Inferior parietal cortex (tissue), 1 donor: Measurements from ENCODE around the gene MYOG.
A peak's percentile ranks its signal among the peaks of the same experiment; 100 is the strongest.

ENCODE experiments used
- DNase-seq: peaks from one replicate; pipeline ENCODE4 v3.0.0-alpha.2; 2016; ENCODE audit errors: extremely low spot score

Gene MYOG

DNA sequence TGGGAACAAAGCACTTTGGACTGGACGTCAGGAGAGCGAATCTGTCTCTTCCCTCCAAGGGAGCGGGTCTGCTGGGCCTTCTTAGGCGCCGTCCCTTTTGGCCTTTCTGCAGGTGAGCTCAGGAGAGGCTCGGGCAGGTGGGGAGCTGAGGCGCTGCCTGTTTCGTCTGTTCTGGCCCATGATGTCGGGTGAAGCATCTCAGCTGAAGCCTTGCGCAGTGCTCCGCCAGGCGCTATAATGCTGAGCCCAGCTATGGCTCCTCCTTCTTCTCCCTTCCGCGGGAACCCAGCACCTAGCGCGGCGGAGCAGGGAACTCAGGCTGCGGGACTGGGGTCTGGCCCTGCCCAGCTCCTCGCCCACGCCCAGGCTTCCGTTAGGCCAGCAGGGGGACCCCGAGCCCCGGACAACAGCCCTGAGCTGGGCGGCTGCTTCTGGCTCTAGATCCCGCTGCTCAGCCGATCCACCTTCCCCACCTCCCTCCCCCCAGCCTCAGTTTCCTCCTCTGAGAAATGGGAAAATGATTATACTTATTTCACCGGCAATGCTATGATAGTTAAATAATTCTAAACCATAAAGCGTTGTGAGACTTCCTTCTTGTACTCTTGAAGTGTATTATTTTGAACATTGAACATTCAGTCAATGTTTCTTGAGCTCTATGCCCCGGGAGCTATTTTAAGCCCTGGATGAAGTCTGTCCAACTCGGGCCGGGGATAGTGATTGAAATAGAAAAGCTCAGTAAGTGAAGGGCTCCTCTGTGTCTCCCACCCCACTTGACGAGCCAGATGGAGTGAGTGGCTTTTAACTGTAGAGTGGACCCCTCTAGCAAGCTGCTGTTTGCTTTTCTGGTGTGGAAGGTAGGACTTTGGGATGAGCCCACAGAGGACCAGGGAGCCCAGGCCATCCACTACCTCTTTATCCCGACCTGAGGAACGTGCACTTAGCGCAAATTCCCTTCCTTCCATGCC is 32.1 kb upstream of the MYOG start:
- DNase-seq: peak; percentile 67

DNA sequence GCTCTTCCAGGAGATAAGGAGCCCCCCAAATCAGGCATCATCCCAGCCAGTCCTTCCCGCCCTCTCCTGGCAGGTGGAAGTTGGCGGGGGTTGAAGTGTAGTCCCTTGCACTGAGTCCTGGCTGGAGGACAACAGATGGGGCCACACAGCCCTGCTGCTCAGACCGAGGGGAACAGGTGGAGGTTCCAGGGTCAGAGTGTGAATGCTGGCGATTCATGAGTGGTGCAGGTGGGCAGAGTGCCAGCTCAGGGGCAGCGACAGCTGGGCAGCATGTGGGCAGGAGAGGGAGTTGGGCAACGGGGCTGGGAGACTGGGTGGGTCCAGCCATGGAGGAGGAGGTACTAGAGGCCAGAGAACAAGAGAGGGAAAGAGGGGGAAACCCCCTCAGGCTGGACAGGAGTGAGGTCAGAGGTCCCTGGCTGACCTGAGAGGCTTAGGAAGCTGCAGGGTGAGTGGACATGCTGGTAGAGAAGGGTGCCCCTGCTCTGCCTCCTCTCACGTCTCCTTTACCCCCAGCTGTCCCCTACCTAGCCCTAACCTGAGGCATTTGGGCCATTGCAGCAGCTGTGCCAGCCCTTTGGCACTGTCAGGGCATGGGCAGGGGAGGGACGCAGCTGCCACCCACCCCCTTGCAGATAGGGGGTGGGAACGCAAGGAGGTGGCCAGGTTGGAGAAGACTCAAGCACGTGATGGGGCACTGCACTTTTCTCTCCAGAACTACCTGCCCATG is 30.4 kb upstream of the MYOG start:
- no peak for DNase-seq

DNA sequence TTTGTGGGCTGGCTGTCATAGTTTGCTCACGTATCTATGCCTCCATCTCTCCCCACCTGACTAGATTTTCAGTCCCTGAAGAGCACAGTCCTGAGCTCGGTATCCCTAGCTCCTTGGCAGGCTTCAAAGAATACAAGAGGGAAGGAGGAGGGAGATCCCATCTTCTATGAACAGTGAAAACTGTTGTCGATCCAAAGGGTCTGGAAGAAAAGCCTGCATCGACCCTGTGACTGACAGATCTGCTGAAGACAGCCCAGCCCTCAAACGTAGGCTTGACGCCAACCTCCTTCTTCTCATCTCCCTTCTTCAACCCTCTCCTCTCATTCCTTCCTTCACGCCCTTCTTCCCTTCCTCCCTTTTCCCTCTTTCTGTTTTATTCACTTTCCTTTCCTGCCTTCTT is 28.4 kb upstream of the MYOG start:
- DNase-seq: no peak

DNA sequence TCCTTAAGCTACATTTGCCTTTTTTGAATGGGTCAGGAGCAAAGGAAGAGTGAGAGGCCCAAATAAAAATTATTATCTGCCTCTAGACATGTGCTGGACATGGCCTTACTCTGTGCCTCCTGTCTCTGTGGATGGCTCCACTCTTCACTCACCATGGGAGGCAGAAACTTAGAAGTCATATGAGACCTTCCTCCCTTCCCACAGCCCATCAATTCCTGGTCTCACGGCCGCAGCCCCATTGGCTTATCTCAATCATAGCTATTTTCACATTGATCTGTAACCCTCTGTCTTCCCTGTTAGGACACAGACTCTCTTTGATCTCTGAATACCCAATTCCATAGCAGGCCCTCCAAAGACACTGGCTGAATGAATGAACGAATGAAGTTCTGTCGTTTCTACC is 27.5 kb upstream of the MYOG start:
- no peak for DNase-seq

DNA sequence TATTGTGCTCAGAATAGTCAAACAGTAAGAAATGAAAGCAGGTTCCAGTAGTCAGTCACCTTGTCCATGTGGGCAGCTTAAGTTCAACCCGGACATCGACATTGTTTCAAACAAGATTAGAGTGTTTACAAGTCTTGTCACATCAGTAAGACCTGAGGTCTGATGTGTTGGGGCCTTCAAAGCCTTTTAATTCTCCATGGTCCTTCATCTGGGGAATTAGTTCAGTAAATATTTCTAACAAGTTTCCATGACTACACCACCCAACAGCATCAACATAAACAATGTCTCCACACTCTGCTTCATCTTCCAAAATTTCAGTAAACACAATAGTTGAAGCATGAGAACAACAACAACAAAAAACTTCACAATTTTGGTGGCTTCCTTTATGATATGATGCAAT is 26.7 kb upstream of the MYOG start:
- DNase-seq: no peak

DNA sequence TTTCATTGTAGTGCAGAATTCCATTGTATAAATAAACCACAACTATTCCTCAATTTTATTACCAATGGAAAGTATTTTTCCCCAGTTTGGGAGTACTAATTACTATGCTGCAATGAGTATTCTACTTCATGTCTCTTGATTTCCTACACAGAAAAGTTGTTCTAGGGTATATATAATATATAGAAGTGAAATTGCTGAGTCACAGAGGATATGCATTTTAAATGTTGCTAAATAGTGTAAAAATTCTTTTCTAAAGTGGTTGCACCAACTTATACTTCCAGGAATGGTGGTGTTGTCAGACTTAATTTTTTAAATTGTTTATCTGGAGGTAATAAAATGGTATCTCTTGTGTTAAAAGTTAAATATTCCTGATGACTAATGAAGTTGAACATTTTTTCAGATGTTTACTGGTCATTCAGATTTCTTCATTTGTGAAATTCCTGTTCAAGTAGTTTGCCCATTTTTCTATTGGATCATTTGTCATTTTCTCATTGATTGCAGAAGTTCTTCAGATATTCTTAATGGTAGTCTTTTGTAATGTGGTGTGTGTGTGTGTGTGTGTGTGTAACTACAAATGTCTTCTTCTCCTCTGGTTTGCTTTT is 19.1 kb upstream of the MYOG start:
- DNase-seq: no peak

DNA sequence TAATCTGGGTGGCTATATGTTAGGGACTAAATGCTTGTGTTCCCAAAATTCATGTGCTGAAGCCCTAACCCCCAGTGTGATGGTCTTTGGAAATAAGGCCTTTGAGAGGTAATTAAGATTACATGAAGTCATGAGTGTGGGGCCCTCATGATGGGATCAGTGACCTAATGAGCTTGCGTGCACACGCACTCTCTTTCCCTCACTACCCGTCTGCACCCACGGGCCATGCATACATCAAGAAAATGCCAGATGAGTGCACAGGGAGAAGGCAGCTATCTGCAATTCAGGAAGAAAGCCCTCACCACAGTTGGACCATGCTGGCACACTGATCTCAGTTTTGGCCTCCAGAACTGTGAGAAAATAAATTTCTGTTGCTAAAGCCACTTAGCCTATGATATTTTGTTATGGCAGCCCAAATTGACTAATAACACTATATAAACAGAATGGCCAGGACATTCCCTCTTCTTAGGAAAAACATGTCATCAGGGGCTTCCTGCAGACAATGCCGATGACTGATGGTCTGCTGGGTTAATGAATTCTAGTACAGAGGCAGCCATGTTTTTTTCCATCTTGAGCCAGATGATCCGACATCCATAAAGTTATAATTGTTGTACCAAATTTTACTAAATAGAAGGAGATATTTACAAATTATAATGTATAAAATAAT is 18.1 kb upstream of the MYOG start:
- no peak for DNase-seq

DNA sequence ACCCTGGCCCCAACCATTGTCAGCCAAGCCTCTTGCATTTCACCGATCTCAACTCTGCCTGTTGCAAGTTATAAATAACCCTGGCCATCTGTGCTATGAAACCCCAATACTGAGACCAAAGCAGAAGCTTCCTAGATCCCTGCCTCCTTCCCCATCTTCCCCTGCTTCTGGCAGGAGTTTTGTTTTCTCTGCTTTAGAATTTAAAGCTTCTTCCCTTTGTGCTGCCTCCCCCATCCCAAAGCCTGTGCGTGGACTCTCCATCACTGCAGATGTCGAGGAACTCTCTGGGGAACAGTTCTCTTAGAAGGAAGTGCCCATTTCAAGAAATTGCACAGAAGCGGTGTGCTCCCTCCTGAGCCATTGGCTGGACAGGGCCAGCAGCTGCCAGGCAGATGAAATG is 17.4 kb upstream of the MYOG start:
- DNase-seq: peak; percentile 35

DNA sequence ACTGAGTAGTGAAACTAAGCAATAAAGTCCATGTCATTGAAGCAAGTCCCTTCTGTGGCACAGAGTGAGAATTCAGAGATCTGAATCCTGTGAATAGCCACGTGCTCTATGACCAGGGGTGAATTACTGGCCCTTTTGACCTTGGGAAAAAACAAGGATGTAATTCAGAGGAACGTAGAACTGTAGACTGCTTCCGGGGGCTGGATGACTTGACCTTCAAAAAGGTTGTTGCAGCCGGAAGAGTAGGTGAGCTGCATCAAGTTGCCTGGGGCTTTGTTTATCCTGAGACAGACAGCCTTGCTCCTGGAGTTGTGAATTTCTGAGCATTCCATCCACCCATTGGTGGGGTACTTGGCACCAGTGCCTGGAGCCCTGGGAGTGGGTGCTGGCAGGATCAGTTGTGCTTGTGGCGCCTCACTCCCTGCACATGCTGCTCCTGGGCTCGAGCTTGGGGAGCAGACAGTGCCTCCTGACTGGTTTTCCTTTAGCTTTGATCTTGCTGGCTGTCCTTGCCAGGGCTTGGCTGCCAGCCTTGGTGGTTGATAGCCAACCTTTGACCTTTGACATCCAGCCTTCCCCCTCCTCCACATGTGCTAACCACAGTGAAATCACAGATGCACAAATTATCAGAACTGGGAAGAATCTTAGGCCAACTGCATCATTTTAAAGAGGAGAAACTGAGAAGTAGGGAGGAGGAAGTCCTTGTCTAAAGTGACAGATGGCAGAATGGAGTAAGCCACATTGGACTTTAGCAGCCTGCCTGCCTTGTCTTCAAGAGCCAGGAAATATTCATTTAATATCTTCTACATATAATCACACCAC is 16.2 kb upstream of the MYOG start:
- DNase-seq: no peak

DNA sequence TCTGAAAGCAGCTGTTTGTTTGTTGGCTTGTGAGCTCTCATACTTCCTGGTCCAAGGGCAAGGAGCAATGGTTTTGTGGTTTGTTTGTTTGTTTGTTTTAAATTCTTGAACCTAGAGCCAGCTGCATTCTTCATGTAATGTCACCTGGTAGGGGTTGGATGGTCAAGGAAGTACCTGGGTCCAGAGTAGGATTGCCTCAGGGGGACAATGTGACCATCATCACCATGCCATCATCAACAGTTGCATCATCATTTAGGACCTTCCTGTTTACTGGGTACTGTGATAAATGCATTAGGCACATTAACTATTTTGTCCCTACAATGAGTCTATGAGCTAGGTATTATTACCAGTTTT is 14.7 kb upstream of the MYOG start:
- DNase-seq: no peak

DNA sequence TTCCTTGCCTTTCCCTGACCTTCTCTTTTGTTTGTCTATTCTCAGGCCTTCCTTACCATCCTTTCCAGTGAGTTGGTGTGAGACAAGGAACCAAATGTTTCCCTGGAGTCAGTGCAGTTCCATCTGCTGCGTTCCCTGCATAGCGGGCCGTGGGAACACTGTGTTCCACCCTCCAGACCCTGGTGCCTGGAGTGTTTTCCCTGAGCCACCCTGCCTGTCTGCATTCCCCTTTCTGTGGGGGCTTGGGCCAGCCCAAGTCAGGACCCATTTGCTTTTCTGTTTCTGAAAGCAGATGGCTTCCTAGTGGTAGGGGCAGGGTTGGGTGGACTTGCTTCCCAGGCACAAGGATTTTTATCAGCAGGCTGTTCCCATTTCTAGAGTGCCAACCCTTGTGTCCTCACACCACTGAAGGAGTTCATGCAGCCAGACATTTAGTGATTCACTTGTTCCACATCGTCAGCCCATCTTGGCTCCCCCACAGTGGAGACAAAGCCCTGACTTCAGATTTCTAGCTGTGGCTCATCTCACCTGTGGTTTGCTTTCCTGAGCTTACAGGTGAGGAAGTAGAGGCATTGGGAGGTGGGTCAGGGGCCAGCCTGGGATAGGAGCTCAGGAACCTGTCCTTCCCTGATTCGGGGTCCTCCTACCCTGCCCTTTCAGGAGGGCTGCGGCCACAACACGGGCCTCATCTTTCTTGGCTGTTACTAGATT is 14.1 kb upstream of the MYOG start:
- DNase-seq: no peak

DNA sequence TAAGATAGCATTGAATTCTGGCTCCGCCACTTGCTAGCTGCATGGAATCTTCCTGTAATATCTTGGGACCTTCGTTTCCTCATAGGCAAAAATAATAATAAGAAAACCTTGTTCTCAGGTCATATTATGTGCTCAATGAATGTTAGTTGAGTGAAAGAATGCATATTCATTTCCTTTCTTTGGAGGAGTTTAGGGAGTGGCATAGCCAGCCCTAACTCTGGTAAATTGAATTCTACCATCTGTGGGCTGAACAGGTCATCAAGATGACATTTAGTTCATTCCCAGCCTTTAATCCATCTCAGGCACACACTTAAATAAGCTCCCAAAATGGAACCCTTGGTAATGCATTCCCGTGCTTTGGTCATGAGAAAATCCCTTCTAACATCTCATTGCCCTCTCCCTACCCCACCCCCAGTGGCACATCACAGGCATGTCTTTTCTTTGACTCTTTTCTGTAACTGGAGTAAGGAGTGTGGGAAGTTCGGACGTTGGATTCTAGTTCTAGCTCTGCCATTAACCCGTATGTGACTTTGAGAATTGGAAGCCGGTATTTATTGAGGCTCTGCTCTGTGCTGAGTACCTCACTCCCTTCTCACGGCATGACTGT is 13.2 kb upstream of the MYOG start:
- DNase-seq: no peak

DNA sequence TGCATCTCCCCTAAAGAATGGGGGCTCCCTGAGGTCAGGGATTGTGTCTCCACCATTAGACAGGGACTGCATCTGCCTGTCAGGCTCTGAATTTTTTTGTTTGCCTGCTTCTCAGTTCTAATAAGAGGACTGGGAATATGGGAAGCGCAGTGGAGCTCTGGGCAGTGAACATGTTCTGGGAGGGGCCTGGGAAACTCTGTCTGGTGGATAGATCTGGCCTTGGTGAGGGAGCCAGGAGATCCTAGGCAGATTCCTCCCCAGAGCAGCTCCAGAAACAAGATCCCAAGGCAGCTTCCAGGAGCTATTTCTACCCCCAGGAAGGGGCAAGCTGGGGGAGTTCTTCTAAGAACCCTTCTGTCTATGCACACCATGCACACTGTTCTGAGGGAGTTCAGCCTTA is 12.6 kb upstream of the MYOG start:
- DNase-seq: no peak

DNA sequence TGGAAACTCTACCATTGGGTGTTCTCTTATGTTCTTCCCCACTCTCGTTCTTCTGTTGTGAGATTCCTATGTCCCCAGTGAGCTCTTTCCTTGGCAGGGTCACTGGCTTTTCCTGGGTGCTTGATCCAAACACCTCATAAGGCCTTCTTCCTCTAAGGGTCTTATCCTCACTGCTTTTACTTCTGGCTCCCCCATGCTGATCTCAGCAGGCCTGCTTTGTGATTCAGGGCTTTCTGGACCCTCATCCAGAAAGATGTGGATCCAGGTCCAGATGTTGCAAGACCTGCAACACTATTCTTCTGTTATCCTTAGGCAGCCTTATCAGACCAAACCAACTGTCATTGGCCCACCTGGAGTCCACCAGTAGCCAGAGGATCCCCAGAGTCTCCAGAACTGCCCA is 11.2 kb upstream of the MYOG start:
- no peak for DNase-seq

DNA sequence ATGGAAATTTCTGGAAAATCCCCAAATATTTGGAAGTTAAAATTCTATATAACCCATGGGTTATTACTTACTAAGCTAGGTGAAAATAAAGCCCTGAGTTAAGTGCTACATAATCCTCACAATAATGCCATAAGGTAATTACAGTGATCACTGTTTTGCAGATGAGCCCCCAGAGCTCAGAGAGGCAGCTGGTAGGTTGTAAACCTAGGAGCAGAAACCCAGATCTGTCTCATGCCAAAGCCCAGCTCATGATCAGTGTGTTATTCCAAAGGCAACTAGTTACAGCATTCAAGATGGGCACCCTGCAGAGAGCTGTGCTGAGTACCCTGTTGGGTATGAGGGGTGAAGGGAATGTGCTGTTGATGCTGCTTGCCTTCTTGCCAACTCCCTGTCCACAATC is 10.8 kb upstream of the MYOG start:
- DNase-seq: no peak

DNA sequence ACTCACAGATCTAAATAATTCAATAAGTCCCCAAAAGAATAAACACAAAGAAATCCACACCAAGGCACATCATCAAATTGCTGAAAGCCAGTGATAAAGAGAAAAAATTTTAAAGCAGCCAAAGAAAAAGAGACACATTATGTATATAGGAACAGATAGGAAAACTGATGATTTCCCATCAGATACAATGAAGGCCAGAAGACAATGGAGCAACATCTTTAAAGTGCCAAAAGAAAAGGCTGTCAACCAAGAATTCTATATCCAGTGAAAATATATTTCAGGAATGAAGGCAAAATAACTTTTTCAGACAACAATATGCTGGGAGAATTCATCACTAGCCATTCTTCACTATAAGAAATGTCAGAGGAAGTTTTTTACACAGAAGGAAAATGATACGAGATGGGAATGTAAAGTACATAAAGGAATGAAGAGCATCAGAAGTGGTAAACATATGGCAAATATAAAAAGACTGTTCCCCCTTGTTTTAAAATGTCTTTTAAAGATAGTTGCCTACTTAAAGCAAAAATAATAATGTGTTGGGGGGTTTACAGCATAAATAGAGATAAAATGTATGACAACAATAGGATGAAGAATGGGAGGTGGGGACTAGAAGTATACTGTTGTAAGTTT is 9.4 kb upstream of the MYOG start:
- DNase-seq: no peak

DNA sequence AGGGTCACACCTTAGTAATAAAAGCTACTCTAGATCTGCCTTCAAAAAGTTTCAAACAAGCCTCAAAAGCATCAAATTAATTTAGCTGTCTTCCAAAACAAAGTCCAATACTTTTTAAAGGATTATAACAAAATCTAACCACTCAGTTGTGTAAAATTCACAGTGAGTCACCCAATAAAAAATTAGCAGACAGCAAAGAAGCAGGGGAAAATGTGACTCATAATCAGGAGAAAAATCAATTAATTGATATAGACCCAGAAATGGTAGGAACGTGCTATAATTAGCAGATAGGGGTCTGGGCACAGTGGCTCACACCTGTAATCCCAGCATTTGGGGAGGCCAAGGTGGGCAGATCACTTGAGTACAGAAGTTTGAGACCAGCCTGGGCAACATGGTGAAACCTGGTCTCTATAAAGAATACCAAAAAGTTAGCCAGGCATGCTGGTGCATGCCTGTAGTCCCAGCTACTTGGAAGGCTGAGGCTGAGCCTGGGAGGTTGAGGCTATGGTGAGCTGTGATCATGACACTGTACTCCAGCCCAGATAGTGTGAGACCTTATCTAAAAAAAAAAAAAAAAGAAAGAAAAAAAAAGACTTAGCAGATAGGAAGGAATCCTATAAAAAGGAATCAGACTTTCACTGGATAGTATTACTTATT is 8.1 kb upstream of the MYOG start:
- DNase-seq: no peak

DNA sequence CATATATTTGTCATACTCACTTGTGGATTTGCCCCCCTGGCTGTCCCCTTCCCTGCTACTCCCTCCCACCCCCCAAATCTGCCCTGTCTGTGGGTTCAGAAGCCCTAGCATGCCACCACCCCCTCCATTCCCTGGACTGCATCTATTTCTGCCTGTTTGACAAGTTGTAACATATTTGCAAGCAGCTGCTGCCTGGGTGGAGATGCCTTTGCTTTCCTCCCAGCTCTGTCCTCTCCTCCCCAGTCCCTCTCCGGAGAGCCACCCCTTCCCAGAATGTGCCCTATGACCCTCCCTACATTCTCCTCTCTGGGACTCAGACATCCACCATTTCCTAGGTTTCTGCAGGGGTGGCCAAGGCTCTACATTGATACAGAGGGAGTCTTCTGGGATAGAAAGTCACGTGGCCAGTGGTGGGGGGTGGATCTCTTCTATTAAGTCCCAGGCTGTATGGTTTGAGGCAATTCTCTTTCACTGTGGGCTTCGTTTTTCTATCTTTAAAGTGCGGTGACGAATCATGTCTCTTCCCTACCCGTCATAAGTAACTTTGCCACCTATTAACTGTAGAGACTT is 6.0 kb upstream of the MYOG start:
- DNase-seq: no peak

DNA sequence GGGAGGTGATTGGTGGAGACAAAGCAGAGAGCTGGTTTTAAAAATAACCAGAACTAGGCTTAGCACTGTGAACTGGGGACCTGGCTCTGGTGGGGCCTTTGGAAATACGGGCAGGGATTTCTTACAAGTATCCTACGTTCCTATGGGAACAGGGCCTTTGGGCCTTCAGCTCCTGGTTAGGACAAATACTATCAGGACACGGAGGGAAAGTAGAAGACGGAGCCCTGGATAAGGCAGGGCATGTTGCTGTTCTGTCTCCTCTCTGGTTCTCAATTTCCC is 5.3 kb upstream of the MYOG start:
- no peak for DNase-seq
